Activated CD4-positive, alpha-beta T cell treated with anti-CD3 and anti-CD28 coated beads, Interleukin-2, amount 50 U/mL, for 16 hours (primary cell): ENCODE measurements around the gene HOXA9.

Experiments
- DNase-seq: peaks from one replicate; pipeline ENCODE4 v3.0.0-alpha.2; 2020

Gene HOXA9

DNA sequence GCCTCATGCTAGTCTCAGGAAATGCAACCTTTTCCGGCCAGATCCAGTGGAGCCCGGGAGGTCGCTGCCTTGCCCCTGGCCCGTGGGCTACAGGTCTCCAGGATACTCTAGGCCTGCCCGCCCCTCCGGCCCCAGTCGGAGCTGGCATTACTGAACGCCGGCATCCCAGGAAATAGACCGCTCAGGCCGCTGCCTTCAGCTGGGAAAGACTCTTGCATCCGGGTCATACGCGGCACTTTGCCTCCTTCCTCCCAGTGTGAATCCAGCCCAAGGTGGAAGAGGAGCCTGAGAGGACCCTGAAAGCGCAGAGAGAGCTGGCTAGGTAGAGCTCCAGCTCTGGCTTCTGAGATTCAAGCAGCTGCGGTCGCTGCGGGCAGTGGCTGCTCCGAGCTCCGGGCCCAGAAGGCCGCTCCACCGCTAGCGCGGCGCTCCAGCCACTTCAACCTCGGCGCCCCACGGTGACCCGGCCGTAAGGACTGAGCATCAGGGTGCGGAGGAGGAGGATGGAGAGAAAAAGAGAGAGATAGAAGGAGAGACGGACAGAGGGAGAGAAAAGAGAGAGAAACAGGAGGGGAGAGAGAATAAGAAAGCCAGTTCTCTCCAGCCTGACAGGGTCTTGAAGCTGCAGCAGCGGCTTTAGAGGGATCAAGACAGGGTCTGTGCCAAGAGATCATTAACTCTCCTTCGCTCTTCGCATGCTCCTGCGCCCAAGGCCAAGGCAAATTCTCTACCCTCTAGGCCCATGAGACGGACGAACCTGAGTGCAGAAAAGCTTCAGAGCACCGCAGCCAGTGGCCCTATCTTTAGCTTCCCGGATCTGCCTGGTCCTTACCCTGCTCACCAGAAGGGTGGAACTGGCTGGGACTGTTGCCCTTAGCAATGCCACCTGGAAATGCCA is 10.5 kb upstream of the HOXA9 start:
- DNase-seq = no peak

DNA sequence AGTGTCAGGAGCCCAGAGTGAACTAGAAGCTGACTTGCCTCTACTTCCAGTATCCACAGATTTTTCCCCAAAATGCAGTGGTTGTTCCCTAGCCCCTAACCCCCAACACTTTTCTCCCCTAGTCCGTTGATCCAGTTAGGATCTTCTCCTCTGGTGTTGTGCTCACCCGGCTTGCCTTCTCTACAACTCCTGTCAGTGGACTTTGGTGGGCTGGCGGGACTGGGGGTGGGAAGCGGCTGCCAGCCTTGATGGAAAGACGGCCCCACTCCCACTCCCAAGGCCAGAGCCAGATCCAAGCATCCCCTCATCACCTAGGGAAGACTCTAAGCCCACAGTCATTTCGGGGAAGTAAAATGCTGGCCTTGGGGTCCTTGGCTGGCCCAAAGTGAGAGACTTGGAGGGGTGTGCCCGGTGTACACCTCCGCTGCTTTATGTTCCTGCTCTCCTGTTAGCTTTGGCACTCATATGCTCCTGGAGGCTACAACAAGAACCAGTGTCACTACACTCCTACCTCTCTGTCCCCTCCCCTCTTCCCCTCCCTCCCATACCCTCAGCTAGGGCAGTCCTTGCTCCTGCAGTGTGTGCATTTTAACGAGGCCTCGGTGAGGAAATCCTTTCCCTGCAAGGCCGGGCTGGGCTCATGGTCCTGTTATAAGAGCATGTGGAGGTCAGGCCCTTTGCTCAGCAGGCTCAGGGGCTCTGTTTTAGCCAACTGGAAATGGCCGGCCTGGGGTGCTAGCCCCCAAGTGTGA is 9.7 kb upstream of the HOXA9 start:
- no peak for DNase-seq

DNA sequence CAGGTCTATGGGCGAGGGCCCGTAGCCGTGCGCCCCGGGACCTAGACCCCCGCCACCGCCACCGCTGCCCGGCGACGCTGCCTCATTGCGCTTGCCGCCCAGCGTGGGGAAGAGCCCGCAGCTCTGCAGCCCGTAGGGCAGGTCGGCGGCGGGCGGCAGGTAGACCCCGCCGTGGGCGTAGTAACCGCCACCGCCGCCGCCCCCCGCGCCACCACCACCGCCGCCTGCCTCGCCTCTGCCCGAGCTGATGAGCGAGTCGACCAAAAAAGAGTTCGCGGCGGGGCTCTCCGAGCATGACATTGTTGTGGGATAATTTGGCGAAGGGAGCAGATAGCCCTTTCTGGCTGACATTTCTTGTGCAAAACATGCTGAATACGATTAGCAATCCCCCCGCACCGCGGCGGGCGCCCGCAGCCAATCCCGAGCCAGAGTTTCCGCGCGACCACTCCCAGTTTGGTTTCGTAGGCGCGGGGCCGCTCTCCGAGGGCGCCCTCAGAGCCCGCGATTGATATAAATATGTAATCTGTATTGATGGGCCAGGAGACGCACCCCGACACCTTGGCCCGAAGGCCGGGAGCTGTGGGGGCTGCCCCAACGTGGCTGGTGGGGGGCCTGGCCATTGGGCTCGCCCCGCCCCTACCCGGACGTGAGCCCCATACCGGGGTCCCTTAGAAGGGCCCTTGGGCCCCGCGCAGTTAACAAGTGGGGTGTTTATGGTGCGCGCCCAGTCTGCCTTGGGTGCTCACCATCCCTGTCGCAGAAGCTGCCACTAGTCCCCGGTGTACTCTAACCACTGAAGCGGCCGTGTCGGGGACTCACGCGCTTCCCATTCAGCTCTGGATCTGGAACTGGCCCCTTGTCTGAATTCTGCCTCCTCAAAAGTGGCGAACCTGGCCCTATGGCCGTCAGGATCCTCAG is 8.9 kb upstream of the HOXA9 start, which contains the start of gene HOXA10:
Gene HOXA10 (minus strand): TSS at position 365 of the 918 bp plus-strand sequence. CDS start 14 bp downstream, at position 351.
- DNase-seq = no peak

DNA sequence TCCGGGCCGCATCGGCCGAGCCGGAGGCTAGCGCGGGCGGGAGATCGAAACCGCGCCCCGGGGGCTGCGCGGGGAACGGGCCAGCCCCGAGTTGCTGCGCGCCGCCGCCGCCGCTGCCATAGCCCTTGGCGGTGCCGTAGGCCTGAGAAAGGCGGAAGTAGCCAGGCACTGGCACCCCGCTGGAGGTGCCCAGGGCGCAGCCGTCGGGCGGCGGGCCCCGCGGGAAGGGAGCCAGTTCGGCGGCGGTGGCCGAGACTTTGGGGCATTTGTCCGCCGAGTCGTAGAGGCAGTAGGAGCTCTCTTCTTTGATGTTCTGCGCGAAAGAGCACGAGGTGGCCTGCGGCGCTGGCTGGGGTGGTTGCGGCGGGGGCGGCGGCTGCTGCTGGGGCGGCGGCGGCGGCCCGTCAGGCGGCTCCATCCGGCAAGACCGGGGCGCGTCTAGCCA is 8.2 kb upstream of the HOXA9 start:
- DNase-seq = no peak

DNA sequence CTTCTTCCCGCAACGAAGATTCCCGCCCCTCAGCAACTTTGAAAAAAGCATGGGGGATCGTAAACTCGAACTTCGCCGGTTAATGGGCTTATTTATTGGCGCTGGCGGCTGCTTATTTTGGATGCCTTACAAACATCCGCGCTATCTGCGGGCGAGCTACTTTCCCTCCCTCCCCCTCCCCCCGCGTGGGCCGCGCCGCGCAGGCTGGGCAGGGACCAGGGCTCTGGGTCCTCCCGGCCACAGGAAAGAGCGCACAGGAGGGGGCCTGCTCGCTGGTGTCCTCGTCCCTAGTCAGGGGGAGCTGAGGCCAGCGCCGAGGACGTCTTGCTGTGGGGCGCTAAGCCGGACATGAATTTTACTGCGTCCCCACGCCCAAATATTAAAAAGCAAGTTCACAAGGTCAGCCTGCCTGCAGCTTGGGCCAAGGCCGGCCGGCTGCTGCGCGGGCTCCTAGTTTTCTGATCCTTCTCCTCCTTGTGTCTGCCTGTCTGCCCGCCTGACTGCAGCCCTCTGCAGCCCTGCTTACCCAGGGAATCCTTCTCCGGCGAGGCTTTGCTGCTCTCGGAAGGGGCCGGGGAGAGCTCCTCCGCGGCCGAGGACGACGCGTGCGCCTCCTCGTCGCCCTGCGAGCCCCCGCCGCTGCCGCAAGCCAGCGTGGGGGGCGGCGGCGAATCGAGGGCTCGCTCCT is 7.6 kb upstream of the HOXA9 start:
- no peak for DNase-seq

DNA sequence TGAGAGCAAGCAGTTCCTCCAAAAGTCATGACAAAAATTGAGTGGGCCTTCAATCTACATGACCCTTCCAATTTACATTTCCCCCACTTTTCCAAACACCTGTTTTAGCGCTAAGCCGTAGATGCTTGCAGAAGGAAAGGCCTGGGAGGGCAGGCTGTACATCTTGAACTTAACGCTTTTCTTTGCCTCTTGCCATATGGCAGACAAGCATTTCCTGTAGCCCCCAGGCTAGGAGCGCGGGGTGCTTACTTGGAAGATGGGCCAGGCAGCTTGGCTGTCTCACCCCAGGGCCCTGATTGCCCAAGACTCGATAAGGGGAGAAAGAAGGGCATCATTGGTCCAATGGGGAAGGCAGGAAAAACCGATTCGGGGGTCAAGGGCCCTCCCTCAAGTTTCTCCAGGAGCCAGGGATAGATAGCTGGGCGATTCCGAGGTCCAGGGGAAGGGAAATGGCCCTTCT is 7.0 kb upstream of the HOXA9 start:
- no peak for DNase-seq

DNA sequence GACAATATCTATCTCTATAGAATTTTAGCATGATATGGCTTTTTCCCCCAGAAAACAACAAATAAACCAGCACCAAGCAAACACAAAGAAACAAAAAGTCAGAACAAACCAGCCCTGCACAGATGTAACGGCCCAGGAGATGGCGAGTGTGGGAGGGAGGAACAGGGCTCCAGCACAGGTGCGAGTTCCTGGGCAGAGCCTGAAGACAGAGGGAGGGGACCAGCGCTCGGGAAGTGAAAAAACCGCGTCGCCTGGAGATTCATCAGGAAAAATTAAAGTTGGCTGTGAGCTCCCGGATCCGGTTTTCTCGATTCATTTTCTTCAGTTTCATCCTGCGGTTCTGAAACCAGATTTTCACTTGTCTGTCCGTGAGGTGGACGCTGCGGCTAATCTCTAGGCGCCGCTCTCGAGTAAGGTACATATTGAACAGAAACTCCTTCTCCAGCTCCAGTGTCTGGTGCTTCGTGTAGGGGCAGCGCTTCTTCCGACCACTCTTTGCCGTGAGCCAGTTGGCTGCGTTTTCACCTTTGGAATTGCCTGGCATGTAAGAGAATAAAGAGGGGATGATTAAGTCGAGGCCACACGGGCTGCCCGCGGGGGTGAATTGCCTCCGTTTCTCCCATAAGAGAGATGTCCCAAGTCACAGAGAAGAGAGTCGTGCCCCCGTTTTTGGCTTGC is 6.4 kb upstream of the HOXA9 start:
- no peak for DNase-seq

DNA sequence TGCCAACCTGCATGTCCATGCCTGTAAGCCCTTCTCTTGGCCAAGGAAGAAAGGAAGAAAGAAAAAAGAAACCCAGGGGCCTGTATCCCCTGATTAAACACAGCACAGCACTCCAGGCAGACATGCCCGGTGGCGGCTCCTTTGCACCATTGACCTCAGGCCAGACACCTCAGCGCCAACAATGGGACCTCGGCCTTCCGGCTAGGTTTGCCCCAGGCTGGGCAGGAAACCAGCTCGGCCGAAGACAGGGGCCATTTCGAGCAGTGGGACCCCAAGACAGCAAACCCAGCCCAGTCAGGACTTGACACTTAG is 5.9 kb upstream of the HOXA9 start:
- no peak for DNase-seq

DNA sequence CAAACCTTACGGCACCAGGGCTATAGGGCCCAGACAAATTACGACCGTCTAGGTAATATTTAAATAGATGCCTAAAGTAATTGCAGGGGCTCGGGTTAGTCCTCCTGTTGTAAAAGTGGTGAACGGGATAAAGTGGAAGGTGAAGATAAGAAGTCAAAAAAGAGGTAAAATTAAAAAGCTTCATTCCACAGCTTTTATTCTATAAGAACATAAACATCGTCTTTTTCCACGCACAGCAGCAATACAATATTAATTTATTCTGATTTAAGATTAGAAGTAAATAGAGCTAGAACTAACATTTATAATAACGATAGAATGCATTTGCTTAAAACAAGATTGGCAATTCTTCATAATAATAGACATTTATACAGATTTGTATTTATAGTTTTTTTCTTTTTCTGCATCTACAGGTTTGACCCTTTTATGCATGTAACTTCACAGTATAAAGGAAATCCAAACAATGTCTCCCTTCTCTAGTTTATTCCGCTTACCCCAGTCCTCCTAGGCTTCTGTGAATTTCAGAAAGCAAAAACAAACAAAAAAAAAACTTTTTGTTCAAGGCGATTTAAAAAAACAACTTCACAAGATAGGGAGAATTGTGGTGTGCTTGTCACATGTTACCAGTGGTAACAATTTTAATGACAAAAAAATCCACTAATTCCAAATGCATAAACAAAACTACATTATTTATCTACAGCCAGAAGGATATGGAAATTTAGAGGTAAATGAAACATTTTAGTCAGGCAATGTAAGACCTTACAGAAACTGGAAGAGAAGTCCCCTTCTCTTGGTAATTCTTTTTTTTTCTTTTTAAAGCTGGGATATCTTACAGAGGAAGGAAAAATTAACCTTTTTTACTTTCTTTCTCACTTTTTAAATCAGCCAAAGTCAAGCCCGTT is 5.3 kb upstream of the HOXA9 start:
- no peak for DNase-seq

DNA sequence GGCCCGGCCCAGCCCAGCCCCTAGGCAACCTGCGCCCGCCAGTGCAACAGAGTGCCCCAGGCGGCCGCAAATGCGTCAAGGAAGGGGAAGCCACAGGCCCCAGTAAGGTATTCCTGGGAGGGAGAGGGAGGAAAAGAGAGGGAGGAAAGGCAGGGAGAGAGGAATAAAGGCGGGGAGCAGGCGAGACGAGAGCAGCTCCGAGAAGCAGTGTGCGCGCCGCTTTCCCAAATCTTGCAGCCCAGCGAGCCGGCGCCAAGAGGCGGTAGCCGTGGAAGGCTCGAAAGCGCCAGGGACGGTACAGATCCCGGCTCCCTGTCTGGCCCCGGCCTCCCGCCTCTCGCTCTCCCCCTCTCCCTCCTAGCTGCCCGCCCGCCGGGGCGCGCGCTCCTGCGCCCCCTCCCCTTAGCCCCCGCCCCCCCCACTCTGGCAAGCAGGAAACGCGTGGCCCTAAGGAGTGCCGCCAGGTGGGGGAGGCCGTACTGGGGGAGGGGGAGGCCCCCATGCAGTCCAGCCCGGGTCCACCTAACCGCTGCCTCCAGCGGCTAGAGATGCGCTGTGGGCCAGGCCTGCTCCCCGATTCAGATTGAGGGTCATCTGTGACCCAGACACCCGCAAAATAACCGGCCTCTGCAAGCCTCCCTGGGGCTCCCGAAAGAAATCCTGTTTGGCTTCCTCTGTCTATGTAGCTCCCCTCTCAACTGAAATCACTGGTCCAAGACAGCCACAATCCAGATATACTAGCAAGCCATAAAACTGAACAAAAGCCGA is 4.5 kb upstream of the HOXA9 start:
- no peak for DNase-seq

DNA sequence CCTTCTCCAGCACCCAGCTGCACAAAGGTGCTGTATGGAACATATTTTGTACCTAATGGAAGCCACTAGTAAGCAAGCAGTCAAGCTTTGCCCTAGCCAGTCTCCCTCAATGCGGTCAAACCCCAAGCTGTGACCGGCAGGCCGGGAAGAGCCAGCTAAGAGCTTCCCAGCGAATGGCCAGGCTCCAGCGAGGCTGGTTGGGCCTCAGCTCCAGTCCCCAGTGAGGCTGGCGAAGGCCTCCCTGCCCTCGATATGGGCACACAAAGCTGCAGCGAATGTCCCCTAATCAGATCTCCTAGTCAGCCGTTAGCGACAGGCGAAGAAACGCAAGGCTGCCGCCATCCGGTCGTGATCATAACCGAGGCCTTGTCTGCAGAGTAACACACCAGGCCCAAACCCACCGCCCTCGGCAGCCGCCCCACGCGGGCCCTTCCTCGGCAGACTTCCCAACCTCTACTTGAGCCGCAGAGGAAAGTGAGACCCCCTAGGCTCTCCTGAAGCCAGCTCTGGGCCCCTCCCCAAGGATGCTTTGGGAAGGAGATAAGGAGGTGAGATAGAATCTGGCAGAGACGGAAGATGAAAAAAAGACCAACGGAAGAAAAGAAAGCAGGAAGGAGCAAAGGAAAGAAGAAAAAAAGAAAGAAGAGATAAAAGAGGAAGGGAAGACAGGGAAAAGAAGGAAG is 3.1 kb upstream of the HOXA9 start:
- DNase-seq = no peak

DNA sequence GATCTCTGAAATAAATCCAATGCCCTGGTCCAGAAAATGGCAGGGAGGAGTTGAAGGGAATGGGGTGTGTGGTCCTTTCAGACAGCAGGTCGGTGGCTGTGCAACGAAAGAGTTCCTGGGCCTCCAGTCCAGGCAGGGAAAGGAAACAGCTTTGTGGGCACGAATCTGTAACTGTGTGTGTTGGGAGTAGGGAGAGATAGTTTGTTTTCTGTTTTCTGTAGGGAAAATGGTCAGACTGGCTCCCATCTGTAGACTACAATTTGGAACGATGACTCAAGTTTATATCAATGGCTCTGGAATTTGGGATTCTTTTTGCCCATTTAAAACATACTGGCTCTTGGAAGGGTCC is 2.6 kb upstream of the HOXA9 start:
- DNase-seq = no peak

DNA sequence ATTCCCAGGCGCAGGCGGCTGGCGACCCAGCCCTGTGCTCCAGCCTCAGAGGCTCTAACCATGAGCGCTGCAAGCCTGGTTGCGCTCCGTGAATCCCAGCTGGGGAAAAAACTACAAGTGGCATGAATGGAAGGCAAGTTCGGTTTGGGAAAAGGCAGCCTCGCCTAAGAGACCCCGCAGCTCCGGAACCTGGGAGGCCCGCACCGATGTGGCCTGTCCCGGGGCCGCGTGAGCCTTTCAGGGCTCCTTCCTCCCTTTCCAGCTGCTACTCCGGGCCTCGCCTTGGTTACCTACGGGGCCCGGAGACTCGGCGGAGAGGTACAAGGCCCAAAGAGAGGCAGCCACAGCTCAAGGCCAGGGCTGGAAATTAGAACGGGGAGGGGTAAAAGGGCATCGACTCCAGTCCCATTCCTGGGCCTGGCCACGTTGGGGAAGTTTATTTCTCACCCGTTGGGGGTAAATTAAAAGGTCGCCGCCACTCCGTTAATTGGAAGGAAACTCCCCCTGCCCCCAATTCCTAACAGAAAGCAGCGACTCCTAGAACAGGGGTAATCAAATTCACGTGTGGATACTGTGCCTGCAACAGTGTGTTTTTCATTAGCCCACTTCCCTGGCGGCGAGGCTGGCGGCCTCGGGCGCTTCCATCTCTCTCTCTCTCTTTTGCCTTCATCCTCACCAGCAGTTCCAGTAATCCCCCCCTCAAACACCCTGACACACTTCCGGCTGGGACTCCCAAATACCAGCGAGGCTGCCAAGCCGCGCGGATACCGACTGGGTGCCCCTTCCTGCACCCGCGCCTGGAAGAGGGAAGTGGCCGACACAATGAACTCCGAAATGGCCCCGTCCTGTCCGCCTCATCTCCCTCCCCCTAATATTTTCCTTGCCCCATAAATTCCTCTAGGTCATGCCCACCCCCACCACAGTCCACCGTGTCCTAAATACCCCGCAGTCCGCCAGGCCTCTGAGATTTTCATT is 1.5 kb upstream of the HOXA9 start:
- no peak for DNase-seq

DNA sequence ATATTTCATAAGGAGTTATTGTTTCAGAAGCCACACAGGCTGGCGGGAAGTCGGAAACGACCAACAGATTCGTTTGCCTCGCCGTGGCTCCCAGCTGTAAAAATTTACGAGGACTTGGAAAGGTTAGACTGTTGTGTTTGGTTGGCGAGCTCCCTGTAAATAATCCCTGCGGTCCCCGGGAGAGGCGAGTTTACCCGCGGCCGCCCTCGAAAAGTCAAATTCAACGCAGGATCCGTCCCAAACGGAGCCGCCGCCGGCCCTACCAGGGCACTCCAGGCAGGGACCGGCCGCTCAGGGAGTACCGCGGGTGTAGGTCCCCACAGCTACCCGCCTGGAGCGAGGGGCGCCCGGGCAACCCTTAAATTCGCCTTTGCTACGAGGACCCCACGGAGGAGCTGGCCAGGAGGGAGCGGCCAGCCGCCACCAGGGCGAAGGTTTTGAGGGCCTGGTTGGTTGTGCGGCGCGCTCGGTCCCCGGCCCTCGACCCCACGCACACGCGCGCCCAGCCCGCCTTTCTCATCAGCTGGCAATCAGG is 726 bp upstream of the HOXA9 start:
- DNase-seq = no peak

DNA sequence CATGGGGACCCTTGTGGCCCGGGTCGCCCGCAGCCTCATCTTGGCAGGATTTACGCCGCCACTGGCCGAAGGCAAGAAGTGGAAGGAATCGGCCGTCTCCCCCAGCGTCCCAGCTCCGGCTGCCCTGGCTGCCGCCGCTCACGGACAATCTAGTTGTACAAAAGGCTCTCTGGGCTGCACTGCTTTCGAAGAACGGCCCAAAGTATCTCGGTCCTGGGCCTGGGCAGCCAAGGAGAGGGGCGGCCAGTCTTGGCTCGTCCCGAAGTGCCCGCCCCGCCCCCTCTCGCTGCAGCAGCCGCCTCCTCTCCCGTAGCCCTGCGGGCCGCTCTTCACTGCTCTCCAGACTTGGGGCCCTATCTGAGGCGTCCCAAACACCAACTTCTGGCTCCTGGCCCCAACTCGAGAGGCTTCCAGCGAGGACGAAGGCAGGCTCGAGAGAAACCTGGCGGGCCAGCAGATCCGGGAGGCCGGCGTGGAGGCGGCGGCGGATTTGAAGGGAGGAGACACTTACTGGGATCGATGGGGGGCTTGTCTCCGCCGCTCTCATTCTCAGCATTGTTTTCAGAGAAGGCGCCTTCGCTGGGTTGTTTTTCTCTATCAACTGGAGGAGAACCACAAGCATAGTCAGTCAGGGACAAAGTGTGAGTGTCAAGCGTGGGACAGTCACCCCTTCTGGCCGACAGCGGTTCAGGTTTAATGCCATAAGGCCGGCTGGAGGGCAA is 809 bp downstream of the HOXA9 start:
- DNase-seq = no peak

DNA sequence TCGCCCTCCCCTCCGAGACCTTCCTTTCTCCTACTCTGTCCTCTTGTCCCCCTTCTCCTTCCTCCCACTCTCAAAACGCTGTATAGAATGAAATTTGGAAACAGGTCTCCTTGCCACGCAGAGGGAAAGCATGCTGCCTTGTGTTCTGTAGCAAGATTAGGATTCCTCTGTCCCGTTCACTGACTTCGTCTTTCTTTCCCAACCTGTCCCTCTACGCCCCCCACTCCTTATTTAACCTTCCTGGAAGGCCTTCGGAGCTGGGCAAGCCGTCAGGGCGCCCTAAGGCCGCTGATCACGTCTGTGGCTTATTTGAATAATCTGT is 1.3 kb downstream of the HOXA9 start:
- no peak for DNase-seq

DNA sequence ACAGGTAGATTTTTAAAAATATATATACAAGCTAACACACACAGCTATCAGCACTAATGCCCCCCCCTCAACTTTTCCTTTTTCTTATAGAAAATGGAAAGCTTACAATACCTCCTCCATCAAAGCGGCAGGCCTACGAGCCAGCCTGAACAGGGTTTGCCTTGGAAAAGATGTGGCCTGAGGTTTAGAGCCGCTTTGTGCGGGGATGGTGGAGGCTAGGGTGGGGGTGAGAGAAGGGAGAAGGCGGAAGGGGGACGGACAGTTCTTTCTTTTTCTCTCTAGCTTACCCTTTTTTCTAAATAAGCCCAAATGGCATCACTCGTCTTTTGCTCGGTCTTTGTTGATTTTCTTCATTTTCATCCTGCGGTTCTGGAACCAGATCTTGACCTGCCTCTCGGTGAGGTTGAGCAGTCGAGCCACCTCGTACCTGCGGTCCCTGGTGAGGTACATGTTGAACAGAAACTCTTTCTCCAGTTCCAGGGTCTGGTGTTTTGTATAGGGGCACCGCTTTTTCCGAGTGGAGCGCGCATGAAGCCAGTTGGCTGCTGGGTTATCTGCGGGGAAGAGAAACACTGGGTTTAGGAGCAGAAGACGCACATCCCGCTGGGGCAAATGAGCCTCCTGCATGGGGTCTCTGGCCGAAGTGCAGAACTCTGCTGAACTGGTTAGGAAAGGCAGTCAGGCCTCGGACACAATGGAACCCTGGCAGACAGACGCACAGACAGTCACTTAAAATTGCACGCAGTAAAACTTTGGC is 1.9 kb downstream of the HOXA9 start:
- DNase-seq = no peak
